OCI-LY1 (cell line): ENCODE results near the gene DEFB113.

Source experiments
- H2AFZ ChIP-seq: fragments of 200-600 bp; sonication (generic), shearing (Covaris generic); 2 replicates; pipeline ENCODE4 v1.6.0; 2014; ENCODE audit warnings: antibody characterized with exemption, mild to moderate bottlenecking, low read length
- H3F3A ChIP-seq: fragments of 200-600 bp; sonication (generic), shearing (Covaris generic); 2 replicates; pipeline ENCODE4 v1.6.0; 2014; ENCODE audit warnings: mild to moderate bottlenecking, antibody characterized with exemption, low read length, moderate library complexity; ENCODE audit not compliant: insufficient read depth
- H3K27ac ChIP-seq: fragments of 200-600 bp; sonication (generic); 2 replicates; pipeline ENCODE4 v1.5.1; 2014; ENCODE audit warnings: low read length, mixed run types, mild to moderate bottlenecking, low read depth; ENCODE audit not compliant: poor library complexity, severe bottlenecking
- H3K27me3 ChIP-seq: fragments of 200-600 bp; sonication (generic); 2 replicates; pipeline ENCODE4 v1.6.0; 2014; ENCODE audit warnings: antibody characterized with exemption, mild to moderate bottlenecking, low read length, moderate library complexity; ENCODE audit not compliant: insufficient read depth
- H3K36me3 ChIP-seq: fragments of 200-600 bp; sonication (generic); 2 replicates; pipeline ENCODE4 v1.6.1; 2014; ENCODE audit warnings: mild to moderate bottlenecking, antibody characterized with exemption, low read length, moderate library complexity, mixed read lengths; ENCODE audit not compliant: insufficient read depth
- H3K4me1 ChIP-seq: fragments of 200-600 bp; sonication (generic); 2 replicates; pipeline ENCODE4 v1.5.1; 2014; ENCODE audit warnings: mild to moderate bottlenecking, low read length, moderate library complexity; ENCODE audit not compliant: insufficient read depth, severe bottlenecking
- H3K4me2 ChIP-seq: fragments of 200-600 bp; sonication (generic), shearing (Covaris generic); 2 replicates; pipeline ENCODE4 v1.6.1; 2014; ENCODE audit warnings: low read length
- H3K4me3 ChIP-seq: fragments of 200-600 bp; sonication (generic); 2 replicates; pipeline ENCODE4 v1.5.1; 2014; ENCODE audit warnings: low read length, low read depth, mild to moderate bottlenecking, mixed read lengths; ENCODE audit not compliant: poor library complexity, severe bottlenecking
- H3K79me2 ChIP-seq: fragments of 200-600 bp; shearing (Covaris generic); 2 replicates; pipeline ENCODE4 v1.6.1; 2016; ENCODE audit warnings: mixed run types, low read length, mixed read lengths; ENCODE audit not compliant: insufficient read depth
- H3K9ac ChIP-seq: fragments of 200-600 bp; sonication (generic), shearing (Covaris generic); 2 replicates; pipeline ENCODE4 v1.6.1; 2014; ENCODE audit warnings: mild to moderate bottlenecking, low read length, mixed read lengths
- H3K9me2 ChIP-seq: fragments of 200-600 bp; sonication (generic), shearing (Covaris generic); 2 replicates; pipeline ENCODE4 v1.6.1; 2014; ENCODE audit warnings: low read depth, mild to moderate bottlenecking, low read length, mixed read lengths
- H3K9me3 ChIP-seq: fragments of 200-600 bp; shearing (Covaris generic); 2 replicates; pipeline ENCODE4 v1.6.1; 2014; ENCODE audit warnings: low read length, mixed read lengths
- H4K20me1 ChIP-seq: fragments of 200-600 bp; sonication (generic), shearing (Covaris generic); 2 replicates; pipeline ENCODE4 v1.6.0; 2016; ENCODE audit warnings: mild to moderate bottlenecking, low read length; ENCODE audit not compliant: insufficient read depth
- EZH2 ChIP-seq: fragments of 200-600 bp; sonication (generic), shearing (Covaris generic); IDR thresholded peaks from 2 replicates; pipeline ENCODE4 v1.8.0; 2017; ENCODE audit warnings: borderline replicate concordance, mixed run types, mild to moderate bottlenecking, antibody characterized with exemption, low read length, moderate library complexity, mixed read lengths
- TF ChIP-seq, protein P1 (sequence below): fragments of 200-600 bp; sonication (generic), shearing (Covaris generic); IDR thresholded peaks from 2 replicates; pipeline ENCODE4 v1.5.1; 2017; ENCODE audit warnings: mild to moderate bottlenecking, antibody characterized with exemption, low read length, moderate library complexity, mixed read lengths

DEFB113 gene

DNA sequence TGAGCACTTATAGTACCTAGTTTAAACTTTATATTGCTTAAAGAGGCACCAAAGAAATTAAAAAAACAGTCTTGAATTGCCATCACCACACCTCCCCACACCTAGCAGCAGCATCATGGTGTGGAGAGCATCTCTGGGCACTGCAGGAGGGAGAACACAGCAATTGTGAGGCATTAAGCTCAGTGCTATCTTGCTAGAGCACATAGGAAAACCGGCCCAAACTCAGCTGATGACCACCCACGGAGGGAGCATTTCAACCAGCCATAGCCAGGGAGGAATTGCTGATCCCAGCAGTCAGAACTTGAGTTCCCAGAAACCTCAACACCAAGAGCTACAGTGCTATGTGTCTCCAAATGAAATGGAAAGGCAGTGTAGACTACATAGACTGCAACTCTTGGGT lies 19.5 kb upstream of the DEFB113 start:
- H3K9ac ChIP-seq = no peak overlapping the region
- H3K4me1 ChIP-seq = no peaks in the 10 kb centered on the region
- no peak overlapping the region for H3K27ac ChIP-seq
- no peaks in the 10 kb centered on the region for H3K36me3 ChIP-seq
- H3K9me3 ChIP-seq = no peaks in the 10 kb centered on the region
- no peaks in the 10 kb centered on the region for H3K79me2 ChIP-seq
- TF ChIP-seq, protein P1, sequence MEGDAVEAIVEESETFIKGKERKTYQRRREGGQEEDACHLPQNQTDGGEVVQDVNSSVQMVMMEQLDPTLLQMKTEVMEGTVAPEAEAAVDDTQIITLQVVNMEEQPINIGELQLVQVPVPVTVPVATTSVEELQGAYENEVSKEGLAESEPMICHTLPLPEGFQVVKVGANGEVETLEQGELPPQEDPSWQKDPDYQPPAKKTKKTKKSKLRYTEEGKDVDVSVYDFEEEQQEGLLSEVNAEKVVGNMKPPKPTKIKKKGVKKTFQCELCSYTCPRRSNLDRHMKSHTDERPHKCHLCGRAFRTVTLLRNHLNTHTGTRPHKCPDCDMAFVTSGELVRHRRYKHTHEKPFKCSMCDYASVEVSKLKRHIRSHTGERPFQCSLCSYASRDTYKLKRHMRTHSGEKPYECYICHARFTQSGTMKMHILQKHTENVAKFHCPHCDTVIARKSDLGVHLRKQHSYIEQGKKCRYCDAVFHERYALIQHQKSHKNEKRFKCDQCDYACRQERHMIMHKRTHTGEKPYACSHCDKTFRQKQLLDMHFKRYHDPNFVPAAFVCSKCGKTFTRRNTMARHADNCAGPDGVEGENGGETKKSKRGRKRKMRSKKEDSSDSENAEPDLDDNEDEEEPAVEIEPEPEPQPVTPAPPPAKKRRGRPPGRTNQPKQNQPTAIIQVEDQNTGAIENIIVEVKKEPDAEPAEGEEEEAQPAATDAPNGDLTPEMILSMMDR = no peak
- no peak for TF ChIP-seq EZH2
- H3F3A ChIP-seq = no peaks in the 10 kb centered on the region
- H4K20me1 ChIP-seq = no peaks in the 10 kb centered on the region
- H3K4me2 ChIP-seq = no peak overlapping the region
- no peak overlapping the region for H2AFZ ChIP-seq
- no peaks in the 10 kb centered on the region for H3K9me2 ChIP-seq
- H3K4me3 ChIP-seq = no peak overlapping the region
- H3K27me3 ChIP-seq = no peaks in the 10 kb centered on the region

DNA sequence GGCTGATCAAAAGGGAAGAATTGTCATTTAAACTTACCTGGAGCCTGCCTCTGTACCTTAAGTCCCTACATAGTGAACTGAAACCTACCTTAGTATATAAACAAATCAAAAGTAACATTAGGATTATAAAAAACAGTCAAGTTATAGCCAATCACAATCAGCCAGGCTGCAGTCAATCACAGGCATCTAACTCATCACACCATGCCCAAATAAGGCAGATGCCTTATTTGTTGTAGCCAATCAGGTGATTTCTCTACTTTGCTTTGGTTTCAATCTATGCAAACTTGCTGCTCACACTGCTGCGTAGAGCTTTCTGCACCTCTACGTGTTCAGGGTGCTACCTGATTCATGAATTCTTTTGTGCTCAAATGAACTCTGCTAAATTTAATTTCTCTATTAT lies 18.3 kb upstream of the DEFB113 start:
- H3F3A ChIP-seq = no peaks in the 10 kb centered on the region
- H3K9me3 ChIP-seq = no peaks in the 10 kb centered on the region
- TF ChIP-seq, protein P1 = no peak
- no peak for TF ChIP-seq EZH2
- no peaks in the 10 kb centered on the region for H3K27me3 ChIP-seq
- H3K79me2 ChIP-seq = no peaks in the 10 kb centered on the region
- H3K4me3 ChIP-seq = no peak overlapping the region
- H3K36me3 ChIP-seq = no peaks in the 10 kb centered on the region
- H3K27ac ChIP-seq = no peak overlapping the region
- no peak overlapping the region for H2AFZ ChIP-seq
- H3K4me1 ChIP-seq = no peaks in the 10 kb centered on the region
- H3K4me2 ChIP-seq = no peak overlapping the region
- H3K9ac ChIP-seq = no peak overlapping the region
- H4K20me1 ChIP-seq = no peaks in the 10 kb centered on the region
- no peaks in the 10 kb centered on the region for H3K9me2 ChIP-seq

DNA sequence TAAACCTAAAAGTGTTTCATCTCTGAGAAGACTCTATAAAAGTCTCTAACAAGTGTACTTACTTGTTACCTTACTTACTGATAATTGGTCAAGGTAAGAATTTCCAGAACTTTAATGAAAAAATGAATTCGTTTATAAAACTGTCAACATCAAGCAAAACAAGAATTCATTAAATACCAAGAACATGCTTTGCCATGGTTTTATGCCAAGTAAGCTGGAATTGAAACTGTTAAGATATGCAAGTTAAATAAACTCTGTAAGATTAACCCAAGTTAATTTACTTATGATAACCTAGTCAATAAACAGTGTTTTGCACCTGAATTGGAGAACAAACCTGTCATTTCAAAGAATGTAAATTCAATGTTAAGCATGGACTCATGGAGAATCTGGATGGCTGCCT lies 17.1 kb upstream of the DEFB113 start:
- no peak overlapping the region for H3K4me2 ChIP-seq
- H3K27me3 ChIP-seq = no peaks in the 10 kb centered on the region
- H3K9me3 ChIP-seq = no peaks in the 10 kb centered on the region
- H3K9ac ChIP-seq = no peak overlapping the region
- H3F3A ChIP-seq = no peaks in the 10 kb centered on the region
- no peaks in the 10 kb centered on the region for H3K79me2 ChIP-seq
- TF ChIP-seq, protein P1 = no peak
- no peak for TF ChIP-seq EZH2
- H3K4me3 ChIP-seq = no peak overlapping the region
- H3K4me1 ChIP-seq = no peaks in the 10 kb centered on the region
- no peak overlapping the region for H2AFZ ChIP-seq
- H3K36me3 ChIP-seq = no peaks in the 10 kb centered on the region
- no peak overlapping the region for H3K27ac ChIP-seq
- no peaks in the 10 kb centered on the region for H4K20me1 ChIP-seq
- no peaks in the 10 kb centered on the region for H3K9me2 ChIP-seq
